H1 (cell line): Measurements from ENCODE around the gene KLHDC4. TPM values are rescaled to one million over a fixed set of nuclear protein-coding genes. Genes with fewer than 3 reads are reported as not detected.

Experiments used
- CREB1 ChIP-seq: IDR thresholded peaks from 2 replicates; pipeline ENCODE4 v1.6.1; 2012; ENCODE audit warnings: inconsistent platforms
- EP300 ChIP-seq, 2 experiments: IDR thresholded peaks; 1 replicate in 1 of 2; 2 replicates in 1 of 2; pipeline ENCODE4 v1.6.1; 2011 to 2012; ENCODE audit warnings: low read depth in 2 of 2, low read length in 2 of 2, mild to moderate bottlenecking in 2 of 2, borderline replicate concordance in 1 of 2, inconsistent platforms in 1 of 2, moderate library complexity in 1 of 2
- POLR2AphosphoS5 ChIP-seq: IDR thresholded peaks from 2 replicates; pipeline ENCODE4 v1.6.1; 2011; ENCODE audit warnings: low read depth, low read length
- SIX5 ChIP-seq: IDR thresholded peaks from 2 replicates; pipeline ENCODE4 v1.6.1; 2011; ENCODE audit warnings: mild to moderate bottlenecking, low read depth, low read length
- TCF12 ChIP-seq: IDR thresholded peaks from 2 replicates; pipeline ENCODE4 v1.6.1; 2011; ENCODE audit warnings: low read depth, mild to moderate bottlenecking, low read length
- ZNF274 ChIP-seq: IDR thresholded peaks from 2 replicates; pipeline ENCODE4 v1.7.0; 2012; ENCODE audit warnings: low read length, borderline replicate concordance; ENCODE audit errors: extremely low read depth
- polyA plus RNA-seq, 7 experiments: library from polyadenylated mRNA; depleted of rRNA in 3 of 7; stranded (reverse) in 5 of 7; unstranded in 2 of 7; fragments of >200 nt in 5 of 7; fragments of 200-250 nt in 2 of 7; gene quantifications; 1 replicate in 5 of 7; 2 replicates in 1 of 7; 4 replicates in 1 of 7; pipeline versions ENCODE4 v1.2.1 to v1.2.3, GENCODE V29; 2011 to 2013; ENCODE audit warnings: missing spikeins in 2 of 7, mixed read lengths in 2 of 7
- total RNA-seq: library from RNA; stranded (reverse); fragmentation: NEBNext Ultra II Directional; extraction: Animal tissue kit (Norgen Biotek cat#: 25700); gene quantifications from 2 replicates; pipeline ENCODE4 v1.2.1, GENCODE V29; 2021

Gene KLHDC4
- total and polyA plus RNA-seq, 2 of the 8 experiments (the other 6 are each of a cell fraction or from before 2014, with no cell fraction given) = 23.7 to 63.9 TPM

GRCh38 chr16:87731607-87732006, 34.2 kb downstream of the KLHDC4 start (continued):
- TF ChIP-seq TCF12 = no peak
- no peak for TF ChIP-seq SIX5
- TF ChIP-seq CREB1 = no peak
- no peak for TF ChIP-seq POLR2AphosphoS5
- TF ChIP-seq ZNF274 = no peak
- TF ChIP-seq EP300 (IDR thresholded peaks at IDR 0.05; ENCODE audit: borderline replicate concordance in 1 of 2, low read depth in 2 of 2, low read length in 2 of 2) = no peak
